Measurements from ENCODE around the gene AGPAT2. TPM values are rescaled to one million over a fixed set of nuclear protein-coding genes. Genes with fewer than 3 reads are reported as not detected.

Gene AGPAT2
- total RNA-seq, 1 donor from 2014 or later, result 72.9 TPM

- no peak overlapping the region for H3K4me3 ChIP-seq (ENCODE audit: low read depth, low read length)
- DNase-seq (ENCODE audit: low read depth), result no peak
- H3K27me3 ChIP-seq (ENCODE audit: control insufficient read depth, insufficient read depth, low read length), result peaks cover 19% of the 10 kb centered on the region
- H3K36me3 ChIP-seq (ENCODE audit: control insufficient read depth, insufficient read depth, low read length), result no peaks in the 10 kb centered on the region
- no peak for TF ChIP-seq CTCF (IDR thresholded peaks at IDR 0.05; ENCODE audit: insufficient read depth, low read length, poor library complexity, severe bottlenecking)
These were observed 16.0 kb downstream of the AGPAT2 start for GRCh38 chr9:136671254-136671614.

GRCh38 chr9:136670576-136671253 lies 16.5 kb downstream of the AGPAT2 start:
- DNase-seq (ENCODE audit: low read depth), result no peak
- TF ChIP-seq CTCF (IDR thresholded peaks at IDR 0.05; ENCODE audit: insufficient read depth, low read length, poor library complexity, severe bottlenecking), result no peak
- no peak overlapping the region for H3K4me3 ChIP-seq (ENCODE audit: low read depth, low read length)
- peaks cover 19% of the 10 kb centered on the region for H3K27me3 ChIP-seq (ENCODE audit: control insufficient read depth, insufficient read depth, low read length)
- no peaks in the 10 kb centered on the region for H3K36me3 ChIP-seq (ENCODE audit: control insufficient read depth, insufficient read depth, low read length)

- DNase-seq (ENCODE audit: low read depth), result no peak
- no peak overlapping the region for H3K4me3 ChIP-seq (ENCODE audit: low read depth, low read length)
- no peaks in the 10 kb centered on the region for H3K36me3 ChIP-seq (ENCODE audit: control insufficient read depth, insufficient read depth, low read length)
- peaks cover 23% of the 10 kb centered on the region for H3K27me3 ChIP-seq (ENCODE audit: control insufficient read depth, insufficient read depth, low read length)
- no peak for TF ChIP-seq CTCF (IDR thresholded peaks at IDR 0.05; ENCODE audit: insufficient read depth, low read length, poor library complexity, severe bottlenecking)
These were observed 17.3 kb downstream of the AGPAT2 start for GRCh38 chr9:136669791-136670464.

- no peaks in the 10 kb centered on the region for H3K36me3 ChIP-seq (ENCODE audit: control insufficient read depth, insufficient read depth, low read length)
- no peak for DNase-seq (ENCODE audit: low read depth)
- no peak for TF ChIP-seq CTCF (IDR thresholded peaks at IDR 0.05; ENCODE audit: insufficient read depth, low read length, poor library complexity, severe bottlenecking)
- H3K4me3 ChIP-seq (ENCODE audit: low read depth, low read length), result no peak overlapping the region
- peaks cover 25% of the 10 kb centered on the region for H3K27me3 ChIP-seq (ENCODE audit: control insufficient read depth, insufficient read depth, low read length)
These were observed 18.1 kb downstream of the AGPAT2 start for GRCh38 chr9:136668983-136669790.

GRCh38 chr9:136667940-136668760 lies 19.1 kb downstream of the AGPAT2 start:
- Histone ChIP-seq H3K27me3 (ENCODE audit: control insufficient read depth, insufficient read depth, low read length) (peaks cover 25% of the 10 kb centered on the region), H3K4me3 (ENCODE audit: low read depth, low read length) (no peak overlapping the region), H3K36me3 (ENCODE audit: control insufficient read depth, insufficient read depth, low read length) (no peaks in the 10 kb centered on the region)
- no peak for TF ChIP-seq CTCF (IDR thresholded peaks at IDR 0.05; ENCODE audit: insufficient read depth, low read length, poor library complexity, severe bottlenecking)
- DNase-seq (ENCODE audit: low read depth), result no peak
